Stimulated activated naive CD8-positive, alpha-beta T cell treated with anti-CD3 and anti-CD28 coated beads, Interleukin-15, Interleukin-2, amounts not matched to agents 100 ng/mL and 50 ng/mL, for 24 hours (primary cell): Measurements from ENCODE around the gene DNA2.

Experiments used
- H3K27ac Mint-ChIP-seq: one replicate; pipeline ENCODE4 v1.8.0; 2021; ENCODE audit warnings: mild to moderate bottlenecking, mixed read lengths
- H3K27me3 Mint-ChIP-seq: one replicate; pipeline ENCODE4 v1.8.0; 2021; ENCODE audit warnings: mixed read lengths
- H3K36me3 Mint-ChIP-seq: one replicate; pipeline ENCODE4 v1.8.0; 2021; ENCODE audit warnings: low read depth, mixed read lengths
- H3K4me1 Mint-ChIP-seq: one replicate; pipeline ENCODE4 v1.8.0; 2021; ENCODE audit warnings: low read depth, mixed read lengths
- H3K4me3 Mint-ChIP-seq: one replicate; pipeline ENCODE4 v1.8.0; 2021; ENCODE audit warnings: mild to moderate bottlenecking, mixed read lengths
- H3K9me3 Mint-ChIP-seq: one replicate; pipeline ENCODE4 v1.8.0; 2021; ENCODE audit warnings: mixed read lengths

The DNA2 gene

DNA sequence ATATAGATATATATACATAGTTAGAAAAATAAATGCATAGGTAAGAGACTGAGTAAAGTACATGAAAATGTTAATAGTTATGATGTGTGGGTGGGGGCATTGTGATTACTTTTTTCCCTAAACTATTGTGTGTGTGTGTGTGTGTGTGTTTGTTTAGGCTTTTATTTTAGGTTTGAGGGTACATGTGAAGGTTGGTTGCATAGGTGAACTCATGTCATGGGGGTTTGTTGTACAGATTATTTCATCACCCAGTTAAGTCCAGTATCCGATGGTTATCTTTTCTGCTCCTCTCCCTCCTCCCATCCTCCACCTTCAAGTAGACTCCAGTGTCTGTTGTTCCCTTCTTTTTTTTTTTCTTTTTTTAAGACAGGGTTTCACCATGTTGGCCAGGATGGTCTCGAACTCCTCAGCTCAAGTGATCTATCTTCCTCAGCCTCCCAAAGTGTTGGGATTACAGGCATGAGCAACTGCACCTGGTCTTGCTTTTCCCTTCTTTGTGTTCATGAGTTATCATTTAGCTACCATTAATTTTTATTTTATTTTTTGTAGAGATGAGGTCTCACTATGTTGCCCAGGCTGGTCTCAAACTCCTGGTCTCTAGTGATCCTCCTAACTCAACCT lies 62.8 kb downstream of the DNA2 start:
- Mint-ChIP-seq H3K27me3 (no peaks in the 10 kb centered on the region), H3K9me3 (no peaks in the 10 kb centered on the region), H3K36me3 (peaks cover 5% of the 10 kb centered on the region), H3K27ac (no peak overlapping the region), H3K4me3 (no peak overlapping the region), H3K4me1 (peaks cover 23% of the 10 kb centered on the region)

DNA sequence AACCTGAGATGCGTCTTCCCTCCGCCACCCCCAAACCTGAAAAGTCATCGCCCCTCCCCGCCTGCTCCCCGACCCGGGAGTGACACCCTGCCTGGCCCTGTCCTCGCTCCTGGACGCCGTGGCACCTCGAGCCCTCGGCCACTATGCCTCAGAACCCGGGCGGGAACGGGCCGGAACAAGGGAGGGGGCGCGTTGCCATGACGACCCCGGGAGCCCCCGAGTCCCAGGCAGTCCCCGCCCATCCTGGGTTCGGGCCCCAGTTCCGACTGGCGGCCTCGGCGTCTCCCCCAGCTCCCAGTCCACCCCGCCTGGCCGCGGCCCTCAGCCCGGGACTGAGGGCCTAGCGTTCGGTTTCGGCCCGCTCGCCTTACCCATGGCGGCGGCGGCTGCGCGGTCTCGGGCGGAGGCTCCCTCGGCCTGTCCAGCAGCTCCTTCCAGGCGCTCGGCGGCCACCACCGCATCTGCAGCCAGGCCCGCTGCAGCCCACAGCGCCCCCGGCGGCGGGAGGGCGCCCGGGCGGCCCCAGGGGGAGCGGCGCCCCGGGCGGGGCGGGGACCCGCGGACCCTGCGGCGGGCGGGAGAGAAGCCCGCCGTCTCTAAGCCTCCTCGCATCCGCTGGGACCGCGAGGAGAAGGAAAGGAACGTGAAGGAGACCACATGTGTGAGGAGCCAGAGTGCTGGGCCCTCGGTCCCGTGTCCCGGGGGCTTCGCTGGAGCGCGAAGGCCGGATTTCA lies 64.8 kb downstream of the DNA2 start, which contains the start of gene RUFY2:
TSS of gene RUFY2 (minus strand) at position 463 of the 734 bp plus-strand sequence. CDS start at position 375, 88 bp downstream.
- Mint-ChIP-seq H3K27me3 (no peaks in the 10 kb centered on the region), H3K27ac (peak within 1 kb of the TSS; percentile 85), H3K9me3 (no peaks in the 10 kb centered on the region), H3K36me3 (no peaks in the 10 kb centered on the region), H3K4me3 (peak within 1 kb of the TSS; percentile 88), H3K4me1 (peaks cover 23% of the 10 kb centered on the region)

DNA sequence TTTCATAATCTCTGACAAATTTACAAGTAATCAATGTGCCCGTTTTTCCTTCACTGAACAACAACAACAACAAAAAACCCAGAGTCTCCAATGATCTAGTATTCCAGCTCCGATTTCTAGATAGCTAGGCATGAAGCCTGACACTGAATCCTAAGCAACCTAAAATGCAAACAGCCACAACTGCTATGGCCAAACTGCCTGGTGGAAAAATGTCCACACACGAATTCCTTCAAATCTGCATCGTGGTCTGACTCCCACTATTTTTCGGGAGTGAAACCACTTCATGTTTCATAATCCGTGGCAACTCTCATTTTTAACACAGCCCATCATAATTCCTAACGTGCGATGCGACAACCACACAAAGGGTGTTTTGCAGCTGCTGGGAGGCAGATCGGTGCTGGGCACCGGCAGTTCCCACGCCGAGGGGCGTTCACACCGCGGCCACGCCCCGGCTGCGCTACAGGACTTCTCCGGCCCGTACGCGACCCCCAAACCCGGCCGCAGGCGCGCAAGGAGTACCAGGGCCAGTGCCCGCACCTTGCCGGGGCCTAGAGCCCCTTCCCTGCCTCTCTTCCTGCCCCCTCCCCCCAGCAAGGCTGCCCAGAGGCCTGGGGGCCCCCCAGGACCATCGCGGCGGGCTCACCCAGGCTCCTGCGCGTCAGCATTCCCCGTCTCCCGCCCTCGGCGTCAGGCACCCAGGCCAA lies 65.5 kb downstream of the DNA2 start:
- no peaks in the 10 kb centered on the region for H3K9me3 Mint-ChIP-seq
- H3K36me3 Mint-ChIP-seq = no peaks in the 10 kb centered on the region
- peaks cover 23% of the 10 kb centered on the region for H3K4me1 Mint-ChIP-seq
- no peaks in the 10 kb centered on the region for H3K27me3 Mint-ChIP-seq
- peak overlapping the region; percentile 78 for H3K27ac Mint-ChIP-seq
- H3K4me3 Mint-ChIP-seq = peak overlapping the region; percentile 88

DNA sequence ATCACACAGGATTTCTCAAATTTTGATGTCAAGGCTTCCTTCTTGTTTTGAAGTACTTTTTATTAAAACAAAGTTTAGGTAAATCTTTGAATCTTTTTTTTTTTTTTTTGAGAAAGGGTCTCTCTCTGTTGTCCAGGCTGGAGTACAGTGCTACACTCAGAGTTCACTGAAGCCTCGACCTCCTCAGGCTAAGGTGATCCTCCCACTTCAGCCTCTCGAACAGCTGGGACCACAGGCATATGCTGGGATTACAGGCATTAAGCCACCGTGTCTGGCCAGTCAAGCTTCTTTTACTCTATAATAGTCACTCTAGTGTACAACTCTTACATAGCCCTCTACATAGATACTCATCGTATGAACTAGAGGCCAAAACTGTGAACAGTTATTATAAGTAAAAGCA lies 68.1 kb downstream of the DNA2 start:
- Mint-ChIP-seq H3K4me1 (peaks cover 23% of the 10 kb centered on the region), H3K9me3 (no peaks in the 10 kb centered on the region), H3K27me3 (no peaks in the 10 kb centered on the region), H3K27ac (no peak overlapping the region), H3K36me3 (no peaks in the 10 kb centered on the region), H3K4me3 (no peak overlapping the region)

DNA sequence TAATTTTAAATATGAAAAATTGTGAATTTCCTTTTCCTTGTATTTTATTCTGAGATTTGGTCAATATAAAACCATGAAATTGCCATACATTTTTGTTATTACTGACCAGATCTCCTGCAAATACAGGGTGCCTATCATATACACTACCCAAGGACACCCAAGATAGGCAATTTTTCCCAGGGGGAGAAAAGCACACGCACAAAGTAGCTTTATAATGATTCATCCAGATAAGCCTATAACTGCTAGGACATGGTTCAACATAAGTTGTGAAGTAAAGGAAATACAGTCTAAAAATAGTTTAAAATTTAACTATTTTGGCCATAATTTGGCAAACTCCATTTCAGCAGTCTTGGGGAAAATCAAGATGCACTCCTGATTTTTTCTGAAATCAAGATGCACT lies 69.5 kb downstream of the DNA2 start:
- no peaks in the 10 kb centered on the region for H3K36me3 Mint-ChIP-seq
- H3K4me1 Mint-ChIP-seq = peaks cover 20% of the 10 kb centered on the region
- H3K4me3 Mint-ChIP-seq = no peak overlapping the region
- H3K9me3 Mint-ChIP-seq = no peaks in the 10 kb centered on the region
- no peak overlapping the region for H3K27ac Mint-ChIP-seq
- H3K27me3 Mint-ChIP-seq = no peaks in the 10 kb centered on the region

DNA sequence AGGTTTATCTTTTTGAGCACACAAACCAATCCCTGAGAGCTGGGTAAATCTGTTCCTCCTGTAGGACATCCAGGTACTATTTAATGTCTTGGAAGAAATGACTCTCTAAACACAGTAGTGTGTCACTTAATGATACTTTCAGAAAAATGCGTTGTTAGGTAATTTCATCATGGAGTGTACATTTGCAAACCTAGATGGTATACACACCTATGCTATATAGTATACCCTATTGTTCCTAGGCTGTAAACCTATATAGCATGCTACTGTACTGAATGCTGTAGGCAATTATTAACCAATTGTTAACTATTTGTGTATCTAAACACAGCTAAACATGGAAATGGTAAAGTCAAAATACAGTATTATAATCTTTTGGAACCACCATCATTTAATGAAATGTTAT lies 74.8 kb downstream of the DNA2 start:
- Mint-ChIP-seq H3K9me3 (no peaks in the 10 kb centered on the region), H3K36me3 (peaks cover 18% of the 10 kb centered on the region), H3K4me3 (no peak overlapping the region), H3K27me3 (no peaks in the 10 kb centered on the region), H3K4me1 (no peaks in the 10 kb centered on the region), H3K27ac (no peak overlapping the region)

DNA sequence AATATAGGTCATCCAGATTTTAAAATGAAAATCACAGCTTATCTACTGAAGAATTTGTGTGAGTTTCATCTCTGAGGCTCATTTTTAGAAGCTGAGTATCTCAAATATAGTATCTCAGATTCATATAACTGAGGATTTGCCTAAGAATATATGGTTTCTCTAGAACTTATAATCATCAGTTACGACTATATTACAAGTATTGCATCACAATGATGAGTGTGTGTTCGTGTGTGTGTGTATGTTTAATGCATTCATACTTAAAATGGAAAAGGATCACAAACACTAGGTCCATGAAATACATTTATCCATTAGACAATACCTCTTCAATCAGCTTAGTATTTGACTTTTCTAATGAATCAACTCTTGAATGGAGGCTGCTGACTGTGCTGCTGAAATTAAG lies 86.0 kb downstream of the DNA2 start:
- Mint-ChIP-seq H3K27me3 (no peaks in the 10 kb centered on the region), H3K9me3 (no peaks in the 10 kb centered on the region), H3K27ac (no peak overlapping the region), H3K36me3 (peaks cover 43% of the 10 kb centered on the region), H3K4me1 (no peaks in the 10 kb centered on the region), H3K4me3 (no peak overlapping the region)

DNA sequence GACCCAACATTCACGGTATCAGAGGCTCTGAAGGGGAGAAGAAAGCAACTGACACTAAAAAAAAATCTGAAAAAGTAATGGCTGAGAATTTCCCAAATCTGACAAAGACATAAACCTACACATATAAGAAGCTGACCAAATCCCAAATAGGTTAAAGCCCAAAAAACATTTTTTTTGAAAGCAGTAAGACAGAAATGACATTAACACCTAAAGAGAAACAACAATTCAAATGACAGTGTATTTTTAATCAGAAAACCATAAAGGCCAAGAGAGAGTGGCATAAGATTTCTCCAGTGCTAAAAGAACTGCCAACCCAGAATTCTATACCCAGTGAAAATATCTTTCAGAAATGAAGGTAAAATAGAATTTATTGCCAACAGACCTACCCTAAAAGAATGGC lies 100.2 kb downstream of the DNA2 start:
- Mint-ChIP-seq H3K36me3 (peaks cover 51% of the 10 kb centered on the region), H3K4me1 (no peaks in the 10 kb centered on the region), H3K4me3 (no peak overlapping the region), H3K27me3 (no peaks in the 10 kb centered on the region), H3K9me3 (peaks cover 8% of the 10 kb centered on the region), H3K27ac (no peak overlapping the region)

DNA sequence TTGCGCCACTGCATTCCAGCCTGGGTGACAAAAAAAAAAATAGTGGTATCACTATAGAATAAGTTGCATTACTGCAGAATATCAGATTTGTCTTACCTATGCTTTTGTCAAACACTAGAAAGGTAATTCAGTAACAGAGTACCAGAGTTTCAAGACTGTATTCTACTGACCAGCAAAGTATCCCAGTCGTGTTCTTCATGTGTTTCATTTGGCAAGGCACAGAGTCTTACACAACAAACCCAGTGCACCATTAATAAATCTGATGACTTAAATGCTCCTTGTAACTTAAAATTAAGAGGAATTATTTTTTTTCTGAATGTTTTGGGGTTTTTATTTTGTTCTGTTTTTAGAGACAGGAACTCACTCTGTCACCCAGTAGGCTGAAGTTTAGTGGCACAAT lies 104.7 kb downstream of the DNA2 start:
- Mint-ChIP-seq H3K27me3 (no peaks in the 10 kb centered on the region), H3K36me3 (peaks cover 34% of the 10 kb centered on the region), H3K9me3 (peaks cover 4% of the 10 kb centered on the region), H3K4me1 (no peaks in the 10 kb centered on the region), H3K27ac (no peak overlapping the region), H3K4me3 (no peak overlapping the region)

DNA sequence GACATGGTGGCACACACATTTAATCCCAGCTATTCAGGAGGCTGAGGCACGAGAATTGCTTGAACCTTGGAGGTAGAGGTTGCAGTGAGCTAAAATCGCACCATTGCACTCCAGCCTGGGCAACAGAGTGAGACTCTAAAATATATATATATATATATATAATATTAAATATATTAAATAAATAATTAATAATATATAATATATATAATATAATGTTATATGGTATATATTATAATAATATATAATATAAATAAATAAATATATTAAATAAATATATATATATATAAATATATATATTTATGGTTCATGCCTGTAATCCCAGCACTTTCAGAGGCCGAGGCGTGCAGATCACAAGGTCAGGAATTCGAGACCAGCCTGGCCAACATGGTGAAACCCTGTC lies 105.2 kb downstream of the DNA2 start:
- Mint-ChIP-seq H3K27me3 (no peaks in the 10 kb centered on the region), H3K4me3 (no peak overlapping the region), H3K27ac (no peak overlapping the region)

DNA sequence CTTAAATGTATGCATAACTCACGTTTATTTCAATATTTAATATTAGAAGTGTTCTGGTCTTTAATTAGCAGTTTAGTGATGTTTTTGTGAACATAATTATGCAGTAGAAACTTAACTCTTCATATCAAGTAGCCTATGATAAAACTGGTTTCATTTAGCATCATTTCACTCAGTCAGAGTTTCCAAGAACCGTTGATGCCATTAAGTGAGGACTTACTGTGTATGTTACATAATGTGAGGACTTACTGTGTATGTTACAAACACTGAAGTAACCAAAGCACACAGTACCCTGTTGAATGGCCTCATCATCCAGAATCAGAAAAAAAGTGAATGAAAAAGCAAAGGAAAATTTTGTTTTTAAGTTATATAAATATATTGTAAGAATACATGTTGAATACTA lies 106.2 kb downstream of the DNA2 start:
- H3K4me1 Mint-ChIP-seq = no peaks in the 10 kb centered on the region
- H3K9me3 Mint-ChIP-seq = peaks cover 3% of the 10 kb centered on the region
- no peaks in the 10 kb centered on the region for H3K27me3 Mint-ChIP-seq
- H3K36me3 Mint-ChIP-seq = peaks cover 31% of the 10 kb centered on the region
- no peak overlapping the region for H3K4me3 Mint-ChIP-seq
- no peak overlapping the region for H3K27ac Mint-ChIP-seq

More for the DNA sequence above, 105.2 kb downstream of the DNA2 start:
- peaks cover 4% of the 10 kb centered on the region for H3K9me3 Mint-ChIP-seq
- no peaks in the 10 kb centered on the region for H3K4me1 Mint-ChIP-seq
- H3K36me3 Mint-ChIP-seq = peaks cover 33% of the 10 kb centered on the region

DNA sequence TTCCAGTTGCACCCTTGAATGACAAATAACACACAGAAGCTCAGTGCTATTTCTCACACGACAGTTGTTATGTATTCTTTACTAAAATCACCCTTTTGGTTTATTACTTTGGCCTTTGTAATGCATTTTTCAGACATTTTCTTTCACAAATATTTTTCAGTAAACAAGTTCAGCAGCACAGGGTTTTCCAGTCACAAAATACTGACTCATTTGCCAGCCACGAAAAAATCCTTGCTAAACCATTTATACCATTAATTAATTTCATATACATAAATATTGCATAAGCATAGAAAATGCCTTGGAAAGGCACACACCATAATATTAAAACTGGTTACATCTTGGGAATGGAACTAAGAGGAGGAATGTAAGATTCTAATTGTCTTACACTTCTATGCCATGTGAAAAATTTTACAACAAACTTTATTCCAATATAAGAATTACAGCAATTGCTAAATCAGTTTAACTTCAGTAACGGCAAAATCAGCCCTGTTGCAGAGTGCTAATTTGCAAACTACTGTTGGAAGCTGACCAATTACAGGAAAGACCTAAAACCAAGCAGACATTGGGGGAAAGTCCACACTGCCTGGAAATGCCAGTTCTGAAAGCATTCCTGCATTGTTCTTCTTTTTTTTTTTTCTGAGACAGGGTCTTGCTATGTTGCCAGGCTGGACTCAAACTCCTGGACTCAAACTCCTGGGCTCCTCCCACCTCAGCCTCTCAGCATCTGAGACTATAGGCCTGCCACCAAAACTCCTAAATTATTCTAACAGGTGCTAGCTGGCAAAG lies 107.5 kb downstream of the DNA2 start:
- Mint-ChIP-seq H3K4me3 (no peak overlapping the region), H3K36me3 (peaks cover 25% of the 10 kb centered on the region), H3K27ac (no peak overlapping the region), H3K27me3 (no peaks in the 10 kb centered on the region), H3K4me1 (no peaks in the 10 kb centered on the region), H3K9me3 (no peaks in the 10 kb centered on the region)
